GM12892 (cell line): ENCODE data around the gene COL11A2.

ENCODE experiments used
- POLR2A ChIP-seq: IDR thresholded peaks from 2 replicates; pipeline ENCODE4 v1.6.1; 2011; ENCODE audit warnings: low read depth, low read length, control low read depth
- POLR2AphosphoS5 ChIP-seq: IDR thresholded peaks from 2 replicates; pipeline ENCODE4 v1.6.1; 2011; ENCODE audit warnings: low read depth, low read length, control low read depth
- TAF1 ChIP-seq: IDR thresholded peaks from 2 replicates; pipeline ENCODE4 v1.6.1; 2011; ENCODE audit warnings: low read depth, mild to moderate bottlenecking, control low read depth, low read length, borderline replicate concordance

GRCh38 chr6:33207552-33208090 lies 15.4 kb upstream of the COL11A2 start:
- TF ChIP-seq POLR2AphosphoS5 (no peak), TAF1 (no peak), POLR2A (no peak)
